Measurements from ENCODE around the gene AGPAT1. TPM values are rescaled to one million over a fixed set of nuclear protein-coding genes. Genes with fewer than 3 reads are reported as not detected.

The AGPAT1 gene
- total and polyA plus RNA-seq, 2 of the 13 experiments (the other 11 are each of a cell fraction or from before 2014, with no cell fraction given) = 51.3 to 139 TPM

DNA sequence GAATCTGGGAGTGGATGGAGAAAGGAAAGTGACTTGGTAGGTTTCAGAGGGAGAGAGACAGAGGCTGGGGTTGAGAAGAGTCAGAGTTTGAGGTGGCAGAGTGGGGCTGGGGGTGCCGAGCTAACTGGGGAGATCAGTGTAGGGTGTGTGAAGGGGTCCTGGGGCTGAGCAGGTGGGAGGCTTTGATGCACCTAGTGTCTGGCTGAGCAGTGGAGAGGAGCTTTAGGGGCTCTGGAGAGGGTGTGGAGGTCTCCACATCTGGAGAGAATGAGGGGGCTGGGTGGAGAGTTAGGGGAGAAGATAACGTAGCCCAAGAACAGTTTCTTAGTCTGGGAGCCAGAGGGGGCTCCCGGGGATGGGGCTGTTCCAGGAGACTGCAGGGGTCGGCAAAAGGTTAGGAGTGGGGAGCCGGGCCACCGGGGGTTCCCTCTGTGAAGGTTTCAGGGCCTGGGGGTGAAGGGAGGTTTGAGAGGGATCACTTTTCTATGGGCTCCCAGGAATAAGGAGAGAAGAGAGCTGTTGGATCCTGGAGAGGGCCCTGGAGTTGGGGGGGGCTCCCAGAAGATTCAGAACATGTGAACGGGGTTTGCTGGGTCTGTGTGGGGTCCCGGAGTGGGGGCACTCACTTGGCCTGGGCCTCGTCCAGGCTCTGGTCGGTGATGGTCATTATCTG is 13.3 kb upstream of the AGPAT1 start (continued):
- TF ChIP-seq, protein P1, sequence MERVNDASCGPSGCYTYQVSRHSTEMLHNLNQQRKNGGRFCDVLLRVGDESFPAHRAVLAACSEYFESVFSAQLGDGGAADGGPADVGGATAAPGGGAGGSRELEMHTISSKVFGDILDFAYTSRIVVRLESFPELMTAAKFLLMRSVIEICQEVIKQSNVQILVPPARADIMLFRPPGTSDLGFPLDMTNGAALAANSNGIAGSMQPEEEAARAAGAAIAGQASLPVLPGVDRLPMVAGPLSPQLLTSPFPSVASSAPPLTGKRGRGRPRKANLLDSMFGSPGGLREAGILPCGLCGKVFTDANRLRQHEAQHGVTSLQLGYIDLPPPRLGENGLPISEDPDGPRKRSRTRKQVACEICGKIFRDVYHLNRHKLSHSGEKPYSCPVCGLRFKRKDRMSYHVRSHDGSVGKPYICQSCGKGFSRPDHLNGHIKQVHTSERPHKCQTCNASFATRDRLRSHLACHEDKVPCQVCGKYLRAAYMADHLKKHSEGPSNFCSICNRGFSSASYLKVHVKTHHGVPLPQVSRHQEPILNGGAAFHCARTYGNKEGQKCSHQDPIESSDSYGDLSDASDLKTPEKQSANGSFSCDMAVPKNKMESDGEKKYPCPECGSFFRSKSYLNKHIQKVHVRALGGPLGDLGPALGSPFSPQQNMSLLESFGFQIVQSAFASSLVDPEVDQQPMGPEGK (CRISPR knock-in tag; IDR thresholded peaks at IDR 0.05) = peak; percentile 85
- TF ChIP-seq ZNF496 (CRISPR knock-in tag; IDR thresholded peaks at IDR 0.05; ENCODE audit: insufficient replicate concordance) = no peak
- no peak for TF ChIP-seq KLF11 (CRISPR knock-in tag; IDR thresholded peaks at IDR 0.05)
- no peak for TF ChIP-seq ZNF660 (CRISPR knock-in tag; IDR thresholded peaks at IDR 0.05; ENCODE audit: borderline replicate concordance, low read depth)
- TF ChIP-seq ZNF780A (CRISPR knock-in tag; IDR thresholded peaks at IDR 0.05) = no peak
- TF ChIP-seq TRAFD1 (CRISPR knock-in tag; IDR thresholded peaks at IDR 0.05; ENCODE audit: borderline replicate concordance) = no peak
- TF ChIP-seq ZFP36 (IDR thresholded peaks at IDR 0.05; ENCODE audit: borderline replicate concordance, low read depth, low read length, partially characterized antibody) = no peak
- TF ChIP-seq ZNF235 (CRISPR knock-in tag; IDR thresholded peaks at IDR 0.05; ENCODE audit: borderline replicate concordance) = no peak
- no peak for TF ChIP-seq ZNF296 (CRISPR knock-in tag; conservative IDR thresholded peaks at IDR 0.05)
- TF ChIP-seq SMARCE1 (IDR thresholded peaks at IDR 0.05; ENCODE audit: borderline replicate concordance) = no peak
- TF ChIP-seq ZBTB7A (CRISPR knock-in tag; IDR thresholded peaks at IDR 0.05) = no peak
- TF ChIP-seq, protein P2, sequence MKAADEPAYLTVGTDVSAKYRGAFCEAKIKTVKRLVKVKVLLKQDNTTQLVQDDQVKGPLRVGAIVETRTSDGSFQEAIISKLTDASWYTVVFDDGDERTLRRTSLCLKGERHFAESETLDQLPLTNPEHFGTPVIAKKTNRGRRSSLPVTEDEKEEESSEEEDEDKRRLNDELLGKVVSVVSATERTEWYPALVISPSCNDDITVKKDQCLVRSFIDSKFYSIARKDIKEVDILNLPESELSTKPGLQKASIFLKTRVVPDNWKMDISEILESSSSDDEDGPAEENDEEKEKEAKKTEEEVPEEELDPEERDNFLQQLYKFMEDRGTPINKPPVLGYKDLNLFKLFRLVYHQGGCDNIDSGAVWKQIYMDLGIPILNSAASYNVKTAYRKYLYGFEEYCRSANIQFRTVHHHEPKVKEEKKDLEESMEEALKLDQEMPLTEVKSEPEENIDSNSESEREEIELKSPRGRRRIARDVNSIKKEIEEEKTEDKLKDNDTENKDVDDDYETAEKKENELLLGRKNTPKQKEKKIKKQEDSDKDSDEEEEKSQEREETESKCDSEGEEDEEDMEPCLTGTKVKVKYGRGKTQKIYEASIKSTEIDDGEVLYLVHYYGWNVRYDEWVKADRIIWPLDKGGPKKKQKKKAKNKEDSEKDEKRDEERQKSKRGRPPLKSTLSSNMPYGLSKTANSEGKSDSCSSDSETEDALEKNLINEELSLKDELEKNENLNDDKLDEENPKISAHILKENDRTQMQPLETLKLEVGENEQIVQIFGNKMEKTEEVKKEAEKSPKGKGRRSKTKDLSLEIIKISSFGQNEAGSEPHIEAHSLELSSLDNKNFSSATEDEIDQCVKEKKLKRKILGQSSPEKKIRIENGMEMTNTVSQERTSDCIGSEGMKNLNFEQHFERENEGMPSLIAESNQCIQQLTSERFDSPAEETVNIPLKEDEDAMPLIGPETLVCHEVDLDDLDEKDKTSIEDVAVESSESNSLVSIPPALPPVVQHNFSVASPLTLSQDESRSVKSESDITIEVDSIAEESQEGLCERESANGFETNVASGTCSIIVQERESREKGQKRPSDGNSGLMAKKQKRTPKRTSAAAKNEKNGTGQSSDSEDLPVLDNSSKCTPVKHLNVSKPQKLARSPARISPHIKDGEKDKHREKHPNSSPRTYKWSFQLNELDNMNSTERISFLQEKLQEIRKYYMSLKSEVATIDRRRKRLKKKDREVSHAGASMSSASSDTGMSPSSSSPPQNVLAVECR (CRISPR knock-in tag; IDR thresholded peaks at IDR 0.05; ENCODE audit: borderline replicate concordance) = 0 out of 2 replicates have a peak, but pooled peaks have one; percentile 16
- no peak for TF ChIP-seq ZNF790 (CRISPR knock-in tag; IDR thresholded peaks at IDR 0.05; ENCODE audit: borderline replicate concordance)
- TF ChIP-seq, protein P3, sequence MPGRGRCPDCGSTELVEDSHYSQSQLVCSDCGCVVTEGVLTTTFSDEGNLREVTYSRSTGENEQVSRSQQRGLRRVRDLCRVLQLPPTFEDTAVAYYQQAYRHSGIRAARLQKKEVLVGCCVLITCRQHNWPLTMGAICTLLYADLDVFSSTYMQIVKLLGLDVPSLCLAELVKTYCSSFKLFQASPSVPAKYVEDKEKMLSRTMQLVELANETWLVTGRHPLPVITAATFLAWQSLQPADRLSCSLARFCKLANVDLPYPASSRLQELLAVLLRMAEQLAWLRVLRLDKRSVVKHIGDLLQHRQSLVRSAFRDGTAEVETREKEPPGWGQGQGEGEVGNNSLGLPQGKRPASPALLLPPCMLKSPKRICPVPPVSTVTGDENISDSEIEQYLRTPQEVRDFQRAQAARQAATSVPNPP (CRISPR knock-in tag; IDR thresholded peaks at IDR 0.05) = no peak
- TF ChIP-seq, protein P4, sequence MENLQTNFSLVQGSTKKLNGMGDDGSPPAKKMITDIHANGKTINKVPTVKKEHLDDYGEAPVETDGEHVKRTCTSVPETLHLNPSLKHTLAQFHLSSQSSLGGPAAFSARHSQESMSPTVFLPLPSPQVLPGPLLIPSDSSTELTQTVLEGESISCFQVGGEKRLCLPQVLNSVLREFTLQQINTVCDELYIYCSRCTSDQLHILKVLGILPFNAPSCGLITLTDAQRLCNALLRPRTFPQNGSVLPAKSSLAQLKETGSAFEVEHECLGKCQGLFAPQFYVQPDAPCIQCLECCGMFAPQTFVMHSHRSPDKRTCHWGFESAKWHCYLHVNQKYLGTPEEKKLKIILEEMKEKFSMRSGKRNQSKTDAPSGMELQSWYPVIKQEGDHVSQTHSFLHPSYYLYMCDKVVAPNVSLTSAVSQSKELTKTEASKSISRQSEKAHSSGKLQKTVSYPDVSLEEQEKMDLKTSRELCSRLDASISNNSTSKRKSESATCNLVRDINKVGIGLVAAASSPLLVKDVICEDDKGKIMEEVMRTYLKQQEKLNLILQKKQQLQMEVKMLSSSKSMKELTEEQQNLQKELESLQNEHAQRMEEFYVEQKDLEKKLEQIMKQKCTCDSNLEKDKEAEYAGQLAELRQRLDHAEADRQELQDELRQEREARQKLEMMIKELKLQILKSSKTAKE (CRISPR knock-in tag; IDR thresholded peaks at IDR 0.05; ENCODE audit: borderline replicate concordance) = no peak
- TF ChIP-seq ZNF331 (CRISPR knock-in tag; IDR thresholded peaks at IDR 0.05) = no peak
- TF ChIP-seq RFX1 (IDR thresholded peaks at IDR 0.05) = no peak
- TF ChIP-seq ZNF737 (CRISPR knock-in tag; IDR thresholded peaks at IDR 0.05; ENCODE audit: borderline replicate concordance) = no peak
